ENCODE data around the gene TRAPPC10.

GRCh38 chr21:44049606-44050005, 37.5 kb downstream of the TRAPPC10 start:
- no peak for TF ChIP-seq POLR2AphosphoS5 (IDR thresholded peaks at IDR 0.05; ENCODE audit: low read depth, low read length)
- no peak for TF ChIP-seq CTCF (IDR thresholded peaks at IDR 0.05; ENCODE audit: control extremely low read depth in 1 of 3, insufficient read depth in 1 of 3, low read depth in 1 of 3, low read length in 3 of 3)
